PC-9 (cell line): ENCODE measurements around the gene AZU1.

ENCODE experiments used
- EZH2 ChIP-seq: fragments of 200-600 bp; sonication (generic); IDR thresholded peaks from 2 replicates; pipeline ENCODE4 v1.8.0; 2017; ENCODE audit warnings: antibody characterized with exemption, low read depth
- TF ChIP-seq, protein P1 (sequence below): fragments of 200-600 bp; sonication (generic); conservative IDR thresholded peaks from 2 replicates; pipeline ENCODE4 v1.6.1; 2017; ENCODE audit warnings: mixed run types, antibody characterized with exemption, mild to moderate bottlenecking, moderate library complexity

GRCh38 chr19:807627-808422 lies 19.8 kb upstream of the AZU1 start:
- TF ChIP-seq, protein P1, sequence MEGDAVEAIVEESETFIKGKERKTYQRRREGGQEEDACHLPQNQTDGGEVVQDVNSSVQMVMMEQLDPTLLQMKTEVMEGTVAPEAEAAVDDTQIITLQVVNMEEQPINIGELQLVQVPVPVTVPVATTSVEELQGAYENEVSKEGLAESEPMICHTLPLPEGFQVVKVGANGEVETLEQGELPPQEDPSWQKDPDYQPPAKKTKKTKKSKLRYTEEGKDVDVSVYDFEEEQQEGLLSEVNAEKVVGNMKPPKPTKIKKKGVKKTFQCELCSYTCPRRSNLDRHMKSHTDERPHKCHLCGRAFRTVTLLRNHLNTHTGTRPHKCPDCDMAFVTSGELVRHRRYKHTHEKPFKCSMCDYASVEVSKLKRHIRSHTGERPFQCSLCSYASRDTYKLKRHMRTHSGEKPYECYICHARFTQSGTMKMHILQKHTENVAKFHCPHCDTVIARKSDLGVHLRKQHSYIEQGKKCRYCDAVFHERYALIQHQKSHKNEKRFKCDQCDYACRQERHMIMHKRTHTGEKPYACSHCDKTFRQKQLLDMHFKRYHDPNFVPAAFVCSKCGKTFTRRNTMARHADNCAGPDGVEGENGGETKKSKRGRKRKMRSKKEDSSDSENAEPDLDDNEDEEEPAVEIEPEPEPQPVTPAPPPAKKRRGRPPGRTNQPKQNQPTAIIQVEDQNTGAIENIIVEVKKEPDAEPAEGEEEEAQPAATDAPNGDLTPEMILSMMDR: no peak
- no peak for TF ChIP-seq EZH2
